GM18507 (cell line): ENCODE measurements around the gene DCP1B.

Experiments
- DNase-seq: peaks from one replicate; pipeline ENCODE4 v3.0.0; 2011; ENCODE audit warnings: low read depth; ENCODE audit not compliant: insufficient read length; ENCODE audit errors: extremely low spot score
- FAIRE-seq: peaks from 2 replicates; lab custom pipeline; 2011; peaks lifted over from hg19 to GRCh38; lab: Jason Lieb, UNC

Gene DCP1B

DNA sequence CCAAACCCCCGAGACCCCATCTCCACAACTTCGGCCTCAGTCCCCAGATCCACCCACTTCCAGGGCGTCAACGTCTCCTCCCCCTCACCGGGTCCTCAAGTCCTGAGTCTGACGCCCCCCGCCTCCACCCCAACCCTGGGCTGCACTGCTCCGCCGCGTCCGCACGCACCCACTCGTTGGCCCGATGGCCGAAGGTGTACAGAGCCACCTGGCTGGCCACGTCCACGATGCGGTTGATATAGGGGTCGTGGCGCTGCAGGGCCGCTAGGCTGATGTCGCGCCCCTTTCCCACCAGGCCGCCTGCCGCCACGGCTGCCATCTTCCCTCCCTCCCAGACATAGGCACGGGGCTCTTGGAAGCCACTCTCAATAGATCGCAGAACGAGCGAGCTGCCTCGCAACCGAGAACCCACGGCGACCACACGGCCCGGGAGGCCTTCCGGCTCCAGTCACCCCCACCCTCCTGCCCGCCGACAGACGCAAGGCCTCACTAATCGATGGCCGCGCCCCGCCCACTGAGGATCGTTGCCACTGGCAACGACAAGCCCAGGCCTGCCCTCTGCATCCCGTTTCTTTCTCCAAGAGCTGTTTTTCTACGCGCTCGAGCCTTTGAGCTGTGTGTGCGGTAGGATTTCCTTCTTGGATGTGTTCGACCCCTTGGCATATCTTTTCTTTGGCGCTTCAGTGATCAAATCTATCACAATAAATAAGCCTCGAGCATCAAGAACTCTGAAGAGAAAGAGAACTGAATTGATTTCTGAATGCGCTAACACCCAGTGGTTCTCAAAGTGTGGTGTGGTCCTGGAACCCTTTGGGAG, at the start of gene DCP1B:
DCP1B (minus strand) TSS at position 345 of the 817 bp plus-strand sequence; CDS start at position 319, 26 bp downstream.
- FAIRE-seq (peak; percentile 98), DNase-seq (peak; percentile 91)

DNA sequence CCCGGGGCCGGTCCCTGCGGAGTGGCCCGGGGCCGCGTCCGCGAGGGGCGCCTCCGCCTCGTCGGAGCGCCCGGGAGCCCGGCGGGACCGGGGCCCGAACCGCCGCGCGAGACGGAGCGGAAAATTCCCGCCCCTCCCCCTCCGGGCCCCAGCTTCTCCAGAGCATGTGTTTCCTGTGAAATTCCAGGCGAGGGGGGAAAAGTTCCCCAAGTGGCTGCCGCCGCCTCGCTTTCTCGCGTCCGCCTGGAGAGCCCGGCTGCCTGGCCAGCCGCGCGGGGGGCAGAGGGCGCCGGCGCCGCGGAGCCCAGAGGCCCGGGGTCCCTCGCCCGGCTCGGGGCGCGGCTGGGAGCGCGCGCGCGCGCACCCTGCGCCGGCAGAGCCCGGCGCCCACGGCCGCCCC, 49.4 kb upstream of the DCP1B start:
- no peak for FAIRE-seq

DNA sequence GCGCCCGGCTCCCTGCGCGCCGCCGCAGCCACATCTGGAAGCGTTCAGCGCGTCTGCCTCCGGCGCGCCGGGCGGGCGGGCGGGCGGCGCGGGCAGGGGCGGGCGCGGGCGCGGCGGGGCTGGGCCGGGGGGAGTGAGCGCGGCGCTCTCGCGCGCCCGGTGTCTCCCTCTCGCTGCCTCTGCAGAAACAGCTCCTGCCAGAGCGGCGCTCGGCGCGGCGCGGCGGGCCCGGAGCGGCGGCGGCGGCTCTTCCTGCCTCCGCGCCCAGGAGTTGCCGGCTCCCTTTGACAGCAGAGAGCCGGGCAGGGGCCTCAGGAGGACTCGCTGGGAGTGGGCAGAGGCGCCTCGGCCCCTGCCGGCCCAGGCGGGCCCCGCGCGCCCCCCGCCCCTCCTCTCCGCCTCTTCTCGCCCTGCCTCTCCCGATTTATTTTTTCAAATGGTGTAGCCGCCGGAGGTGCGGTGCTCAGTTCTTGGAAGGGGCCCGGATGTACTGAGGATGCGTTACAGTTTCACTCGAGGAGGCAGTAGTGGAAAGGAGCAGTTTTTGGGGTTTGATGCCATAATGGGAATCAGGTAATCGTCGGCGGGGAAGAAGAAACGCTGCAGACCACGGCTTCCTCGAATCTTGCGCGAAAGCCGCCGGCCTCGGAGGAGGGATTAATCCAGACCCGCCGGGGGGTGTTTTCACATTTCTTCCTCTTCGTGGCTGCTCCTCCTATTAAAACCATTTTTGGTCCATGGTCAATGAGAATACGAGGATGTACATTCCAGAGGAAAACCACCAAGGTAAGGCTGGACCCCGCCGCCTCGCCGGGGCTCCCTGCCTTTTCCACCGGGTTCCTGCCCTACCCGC, 48.8 kb upstream of the DCP1B start, which contains the start of gene CACNA1C:
CACNA1C (plus strand) TSS at position 162 of the 853 bp plus-strand sequence; CDS start at position 738, 576 bp downstream.
- no peak for FAIRE-seq

More for the DNA sequence above, 49.4 kb upstream of the DCP1B start:
- no peak for DNase-seq

DNA sequence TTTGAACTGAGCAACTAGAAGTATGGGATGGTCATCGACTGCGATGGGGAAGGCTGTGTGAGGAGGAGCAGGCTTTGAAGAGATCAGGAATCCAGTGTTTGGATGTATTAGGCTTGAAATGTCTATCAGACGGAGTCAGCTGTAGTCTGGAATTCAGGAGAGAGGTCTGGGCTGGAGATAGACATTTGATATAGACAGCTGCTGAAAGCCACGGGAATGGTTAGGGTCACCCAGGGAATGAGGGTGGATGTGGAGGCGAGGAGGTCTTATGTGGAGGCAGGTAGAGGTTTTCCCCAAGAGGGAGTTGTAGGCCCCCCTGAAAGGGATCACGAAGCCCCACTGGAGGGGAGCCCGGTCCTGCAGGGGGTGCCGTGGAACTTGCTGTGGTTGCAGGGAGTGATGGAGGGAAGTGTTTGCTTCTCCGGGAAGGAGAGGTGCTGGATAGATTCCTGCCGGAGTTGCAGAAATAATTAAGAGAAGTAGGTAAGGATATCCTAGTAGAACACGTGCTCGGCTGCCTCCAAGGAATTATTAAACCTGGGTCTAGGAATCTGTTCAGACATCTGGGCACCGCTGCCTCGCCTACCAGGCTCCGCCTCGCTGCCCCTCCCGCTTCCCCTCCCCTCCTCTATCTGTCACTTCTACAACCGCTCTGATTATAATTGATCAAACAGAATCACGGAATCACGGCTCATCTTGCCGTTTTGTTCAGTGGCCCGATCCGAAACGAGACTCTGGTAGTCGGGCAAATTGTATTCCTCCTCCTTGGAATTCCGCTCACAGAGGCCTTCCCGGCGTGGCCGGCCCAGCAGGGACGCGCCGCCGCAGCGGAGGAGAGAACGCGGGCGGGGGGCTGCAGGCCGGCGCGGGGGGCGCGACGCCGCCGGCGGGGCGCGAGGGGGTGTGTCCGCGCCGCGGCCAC, 47.7 kb upstream of the DCP1B start:
- DNase-seq (no peak), FAIRE-seq (no peak)

More for the DNA sequence above, 48.8 kb upstream of the DCP1B start, which contains the start of gene CACNA1C:
- no peak for DNase-seq

DNA sequence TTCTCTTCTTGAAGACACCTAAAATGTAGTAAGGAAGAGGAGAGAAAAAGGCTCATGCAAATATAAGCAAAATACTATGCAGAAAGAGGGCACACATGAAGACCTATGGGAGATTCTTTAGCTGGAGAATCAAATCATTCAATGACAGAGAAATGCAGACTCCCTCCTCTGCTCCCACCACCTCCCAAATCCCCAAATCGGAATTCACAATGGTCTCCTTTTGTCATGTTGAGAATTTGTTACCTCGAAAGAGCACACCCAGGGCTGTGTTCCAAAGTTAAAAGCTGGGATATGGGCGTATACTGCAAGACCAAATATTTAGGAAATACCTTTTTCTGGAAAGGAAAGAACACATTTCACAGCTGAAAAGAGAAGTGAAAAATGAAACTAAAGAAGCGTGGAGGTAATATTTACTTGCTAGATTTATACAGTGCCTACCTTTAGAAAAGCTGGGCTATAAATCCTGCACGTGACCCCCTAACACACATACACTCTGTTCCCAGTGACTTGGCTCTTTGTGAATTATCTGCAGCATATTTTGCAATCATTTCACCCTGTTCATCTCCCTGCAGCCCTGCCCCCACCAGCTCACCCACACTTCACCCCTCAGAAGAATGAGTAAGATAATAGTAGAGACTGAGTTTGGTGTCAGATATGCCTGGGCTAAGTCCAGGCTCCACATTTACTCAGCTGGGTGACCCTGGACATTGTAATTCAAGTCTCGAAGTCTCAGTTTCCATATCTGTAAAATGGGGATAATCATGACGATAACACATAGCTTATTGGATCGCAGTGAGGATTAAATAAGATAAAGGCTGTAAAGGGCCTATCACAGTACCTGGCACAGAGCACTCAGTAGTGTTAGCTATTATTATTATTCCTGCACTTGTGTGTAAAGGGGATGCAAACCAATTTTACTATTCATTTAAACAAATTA, 45.6 kb upstream of the DCP1B start:
- no peak for FAIRE-seq
- no peak for DNase-seq

DNA sequence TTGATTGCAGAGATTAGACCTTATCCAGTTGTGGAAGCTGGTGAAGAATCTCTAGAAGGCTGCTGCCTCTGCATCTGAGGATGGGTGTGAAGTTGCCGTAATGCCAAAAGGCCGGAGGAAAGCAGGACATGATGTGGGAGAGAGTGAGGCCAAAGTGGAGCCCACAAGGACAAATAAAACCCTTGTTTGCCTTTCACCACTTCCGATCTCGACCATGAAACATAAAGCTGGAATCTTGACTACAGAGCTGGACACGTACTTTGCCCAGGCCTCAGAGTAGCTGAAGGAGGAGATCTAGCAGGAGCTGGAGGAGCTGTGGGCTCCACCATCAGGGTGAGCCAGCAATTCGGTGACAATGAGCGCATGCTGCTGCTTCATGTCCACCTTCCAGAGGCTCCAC, 43.5 kb upstream of the DCP1B start:
- FAIRE-seq = no peak
- DNase-seq = no peak

DNA sequence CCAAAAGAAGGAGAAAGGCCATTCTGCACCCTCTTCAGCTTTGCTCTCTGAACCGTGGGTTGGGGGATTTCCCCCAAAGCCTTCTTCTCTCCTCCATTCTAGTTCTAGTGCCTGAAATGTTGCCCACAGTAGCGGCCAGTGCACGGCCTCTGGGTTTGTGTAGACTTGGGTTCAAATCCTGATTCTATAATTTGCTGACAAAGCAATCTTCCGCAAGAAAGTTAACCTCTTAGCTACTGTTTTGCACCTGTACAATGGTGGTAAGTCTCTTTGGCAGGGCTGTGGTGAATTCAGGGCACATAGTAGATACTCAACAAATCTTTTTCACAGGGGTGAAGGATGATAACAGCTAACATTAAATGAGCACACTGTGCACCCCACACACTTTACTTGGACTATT, 42.7 kb upstream of the DCP1B start:
- DNase-seq (no peak), FAIRE-seq (no peak)

DNA sequence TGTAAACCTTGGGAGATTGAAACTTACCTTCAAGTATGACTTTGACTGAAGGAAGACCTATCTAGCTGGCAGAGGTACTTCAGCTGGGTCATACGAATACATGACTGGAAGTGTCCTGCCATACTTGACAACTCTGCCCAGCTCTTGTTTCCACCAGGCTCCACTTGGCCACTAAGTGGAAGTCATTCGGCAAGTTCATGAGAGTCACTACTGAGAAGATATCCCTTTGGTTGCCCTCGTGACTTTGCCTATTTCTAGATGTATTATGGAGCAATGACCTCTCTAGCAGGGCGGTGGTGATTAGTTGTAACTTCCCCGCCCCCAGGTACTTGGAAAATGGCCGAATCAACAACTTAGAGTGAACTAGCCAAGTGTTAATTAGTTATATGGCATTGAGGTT, 39.9 kb upstream of the DCP1B start:
- FAIRE-seq = no peak
- no peak for DNase-seq

DNA sequence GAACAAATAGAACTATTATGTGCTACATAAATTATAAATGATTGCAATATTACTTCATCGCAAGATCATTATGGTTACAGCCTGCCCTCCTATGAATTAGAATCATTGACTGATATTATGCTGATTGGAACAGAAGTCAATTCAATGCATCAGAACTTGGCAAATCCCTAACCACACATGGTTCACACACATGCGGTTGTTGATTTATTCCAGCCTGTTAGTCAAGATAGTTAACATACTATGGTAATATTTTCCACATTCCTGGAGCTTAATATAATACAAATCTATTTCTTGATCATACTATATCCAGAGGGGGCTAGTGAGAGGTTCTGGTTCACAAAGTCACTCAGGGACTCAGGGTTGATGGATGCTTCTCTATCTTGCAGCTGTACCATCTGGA, 38.8 kb upstream of the DCP1B start:
- DNase-seq (no peak), FAIRE-seq (no peak)

DNA sequence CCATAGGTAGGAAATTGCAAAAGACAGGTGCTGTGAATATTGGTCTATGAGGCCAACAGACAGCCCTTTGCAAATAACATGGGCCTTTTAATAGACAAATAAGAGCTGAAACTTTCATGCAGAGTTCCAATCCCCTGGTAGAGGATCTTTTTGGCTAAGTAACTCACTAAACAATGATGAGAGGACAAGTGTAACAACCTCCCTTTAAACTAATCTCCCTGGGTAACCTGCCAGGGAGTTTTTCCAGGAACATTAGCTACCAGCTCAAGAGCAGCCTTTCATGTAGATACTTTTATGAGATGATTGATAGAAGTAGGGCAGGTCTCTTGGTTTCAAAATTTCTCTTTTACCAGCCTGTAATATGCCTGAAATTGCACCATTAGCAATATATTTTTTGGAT, 34.8 kb upstream of the DCP1B start:
- no peak for FAIRE-seq
- no peak for DNase-seq

DNA sequence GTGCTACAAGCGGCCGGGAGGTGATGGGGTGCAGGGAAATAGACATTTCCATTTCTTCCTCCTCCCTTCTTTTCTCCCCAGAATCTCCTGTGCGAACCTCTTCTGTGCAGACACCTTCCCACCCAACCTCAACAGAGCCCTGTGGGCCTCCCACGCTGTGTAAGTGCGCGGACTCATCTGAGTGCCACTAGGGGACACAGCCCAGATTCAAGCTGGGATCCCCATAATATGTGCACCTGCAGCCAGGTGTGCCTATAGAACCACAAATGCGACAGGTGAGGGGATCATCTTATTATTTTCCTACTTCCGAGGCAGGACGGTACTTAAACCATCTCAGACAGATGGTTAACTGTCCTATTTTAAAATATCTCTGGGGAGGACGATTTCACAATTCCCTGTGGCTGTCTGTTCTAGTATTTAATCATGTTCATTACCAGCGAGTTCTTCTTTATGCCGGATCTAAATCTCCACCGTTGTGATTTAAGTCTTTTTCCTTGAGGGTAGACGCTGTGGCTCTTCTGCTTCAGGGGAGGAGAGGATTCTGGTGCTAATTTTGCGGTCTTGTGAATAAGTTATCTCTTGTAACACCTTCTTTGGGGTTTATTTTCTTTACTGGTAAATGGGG, 31.3 kb upstream of the DCP1B start:
- FAIRE-seq (no peak), DNase-seq (no peak)

DNA sequence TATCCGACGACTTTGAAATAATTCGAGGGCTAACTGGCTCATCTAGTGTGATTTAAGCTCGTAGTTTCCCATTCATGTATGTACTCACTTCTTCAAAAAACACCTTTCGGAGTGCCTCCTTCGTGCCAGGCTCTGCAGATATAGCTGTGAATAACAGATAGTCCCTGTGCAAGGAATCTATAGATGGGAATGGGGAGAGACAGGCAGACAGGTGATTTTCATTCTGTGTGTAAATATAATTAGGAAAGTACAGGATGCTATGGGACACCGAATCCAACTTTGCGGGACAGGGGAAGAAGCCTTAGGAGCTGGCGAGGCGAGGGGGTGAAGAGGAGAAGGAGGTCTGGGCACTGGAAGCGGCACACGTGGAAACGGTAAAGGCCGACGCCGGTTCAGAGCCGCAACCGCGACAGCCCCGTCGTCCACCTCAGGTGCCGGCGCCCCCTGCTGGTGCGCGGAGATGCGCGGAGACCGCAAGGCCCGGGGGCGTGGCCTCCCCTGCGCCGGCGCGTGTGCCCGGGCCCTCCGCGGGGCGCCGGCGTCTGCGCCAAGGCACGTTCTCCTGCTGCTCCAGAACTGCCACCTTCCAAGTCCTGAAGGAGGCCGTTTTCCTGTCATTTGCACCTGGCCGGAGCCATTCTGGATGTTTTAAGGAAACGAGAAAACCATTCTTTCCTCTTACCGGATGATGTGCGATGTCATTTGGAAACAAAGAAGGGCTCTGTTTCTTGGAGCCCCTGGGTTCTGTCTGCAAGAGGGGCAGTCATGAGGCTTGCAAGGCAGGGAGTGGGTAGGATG, 30.6 kb upstream of the DCP1B start:
- peak; percentile 77 for DNase-seq
- FAIRE-seq = peak; percentile 18

DNA sequence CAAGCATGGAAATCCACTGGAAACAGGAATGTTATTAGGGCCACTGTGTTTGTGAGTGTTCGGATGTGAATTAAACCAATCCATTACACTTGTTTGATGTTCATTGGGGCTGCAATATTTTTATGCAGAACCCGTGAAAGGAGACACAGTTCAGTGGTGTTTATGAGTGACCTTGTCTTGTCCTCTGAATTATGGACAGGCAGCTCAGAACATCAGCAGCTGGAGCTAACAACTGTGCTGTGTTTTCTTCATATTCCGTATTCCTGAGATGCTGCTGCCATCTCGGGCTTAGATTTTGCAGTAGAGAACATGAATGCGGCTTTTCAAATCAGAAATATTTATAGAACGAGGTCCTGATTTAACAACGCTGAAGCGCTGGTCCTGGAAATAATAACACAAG, 28.2 kb upstream of the DCP1B start:
- no peak for DNase-seq
- FAIRE-seq = no peak

DNA sequence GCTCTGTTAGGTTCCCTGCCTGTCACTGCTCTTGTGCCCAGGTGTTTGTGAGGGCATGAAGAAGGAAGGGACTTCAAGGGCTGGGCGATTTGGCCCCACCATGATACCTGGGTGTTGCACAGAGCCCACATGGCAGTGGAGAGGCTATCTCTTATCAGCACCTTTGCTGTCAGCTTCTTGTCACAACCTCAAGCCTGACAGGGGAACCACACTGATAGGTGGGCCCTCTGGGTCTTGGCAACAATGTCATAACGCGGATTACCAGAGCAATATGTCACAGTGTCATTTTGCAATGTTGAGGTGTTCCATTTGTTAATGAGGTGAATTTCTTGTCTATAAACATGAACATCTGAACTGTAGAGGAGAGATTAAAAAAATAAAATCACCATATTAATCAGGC, 25.6 kb upstream of the DCP1B start:
- DNase-seq = no peak
- no peak for FAIRE-seq

DNA sequence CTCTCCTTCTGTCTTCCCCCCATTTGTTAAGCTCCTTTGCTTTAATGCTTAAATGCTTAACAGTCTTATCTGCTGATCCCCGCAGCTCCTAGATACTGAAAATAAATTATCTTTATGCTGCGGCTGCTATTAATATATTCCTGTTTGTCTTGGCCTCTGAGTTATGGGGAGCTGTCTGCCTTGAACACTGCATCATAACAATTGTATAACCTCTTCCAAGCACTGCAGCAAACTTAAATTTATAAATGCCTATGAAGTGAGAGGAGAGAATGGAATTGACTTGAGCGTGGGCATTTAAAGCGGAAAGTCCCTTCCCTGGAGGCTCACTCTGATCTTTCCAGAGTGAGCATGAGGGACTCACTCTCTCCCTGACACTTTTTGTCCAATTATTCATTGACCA, 23.1 kb upstream of the DCP1B start:
- FAIRE-seq = no peak
- DNase-seq = no peak

DNA sequence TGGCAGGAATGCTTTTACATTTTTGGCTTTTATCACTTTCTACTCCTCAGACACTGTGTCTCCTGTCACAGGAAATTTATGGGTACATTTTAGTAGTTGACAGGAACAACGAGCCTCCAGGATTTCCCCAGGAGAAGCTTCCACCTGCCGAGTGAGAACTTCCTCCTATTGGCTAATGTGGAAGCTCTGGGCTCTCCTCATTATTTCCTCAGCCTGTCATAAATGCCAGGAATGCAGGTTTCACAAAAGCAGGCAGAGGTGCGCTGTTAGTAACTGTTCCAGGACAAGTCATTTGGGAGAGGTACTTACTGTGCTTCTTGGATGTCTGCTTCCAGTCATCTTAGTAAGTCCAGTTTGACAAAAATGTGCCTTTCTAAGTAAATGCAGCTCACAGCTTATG, 19.1 kb upstream of the DCP1B start:
- FAIRE-seq = no peak
- no peak for DNase-seq

DNA sequence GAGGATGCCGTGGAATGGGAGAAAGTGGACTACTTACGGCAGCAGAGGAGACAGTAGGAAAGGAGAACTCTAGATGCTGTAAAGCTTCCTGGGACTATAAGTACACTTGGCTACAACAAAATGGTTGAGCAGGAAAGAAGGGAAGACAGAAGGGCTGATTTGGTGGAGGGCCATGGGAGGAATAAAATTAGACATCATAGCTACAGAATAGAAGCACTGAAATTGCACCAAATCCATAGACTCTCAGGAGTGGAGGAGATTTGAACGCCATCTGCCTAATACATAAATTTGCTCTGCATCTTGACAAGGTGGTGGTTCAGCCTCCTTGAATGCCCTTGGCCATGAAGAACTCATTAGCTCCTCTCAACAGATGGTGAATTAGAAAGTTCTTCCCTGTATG, 16.3 kb upstream of the DCP1B start:
- FAIRE-seq (no peak), DNase-seq (no peak)
